ENCODE data around the gene CSDE1. TPM values are rescaled to one million over a fixed set of nuclear protein-coding genes. Genes with fewer than 3 reads are reported as not detected.
A peak's percentile ranks its signal among the peaks of the same experiment; 100 is the strongest.
"Not testable (repeated sequence)": the region's sequence is repeated elsewhere in the genome, so short reads cannot be mapped to it uniquely, and the experiment has no call there.

CSDE1 gene
- total RNA-seq (512 and 569 TPM in 2 replicates), polyA plus RNA-seq (190 and 254 TPM in 2 replicates)

GRCh38 chr1:114757455-114758255 is at the start of gene CSDE1:
TSS of gene CSDE1 (minus strand) at chr1:114757984. CDS start at chr1:114739890, 18,094 bp downstream.
- DNase-seq (ENCODE audit: low read depth in 1 of 2, low spot score in 1 of 2), result peak; percentile 99
- Histone ChIP-seq H3K4me3 (peak within 1 kb of the TSS; percentile 99), H3K36me3 (no peaks in the 10 kb centered on the region), H3K9me3 (ENCODE audit: low read depth) (no peaks in the 10 kb centered on the region), H3K27ac (peak within 1 kb of the TSS; percentile 100), H3K4me1 (ENCODE audit: low read depth) (peaks cover 26% of the 10 kb centered on the region), H3K27me3 (no peaks in the 10 kb centered on the region)
- TF ChIP-seq CTCF (IDR thresholded peaks at IDR 0.05; ENCODE audit: low read depth, low read length), result peak; percentile 58

GRCh38 chr1:114804449-114804848 is 46.7 kb upstream of the CSDE1 start:
- not testable (repeated sequence) for DNase-seq (ENCODE audit: low read depth in 1 of 2, low spot score in 1 of 2); H3K27me3 ChIP-seq; H3K4me3 ChIP-seq; H3K4me1 ChIP-seq (ENCODE audit: low read depth); H3K27ac ChIP-seq; H3K36me3 ChIP-seq; H3K9me3 ChIP-seq (ENCODE audit: low read depth)

GRCh38 chr1:114803001-114803400 is 45.2 kb upstream of the CSDE1 start:
- Histone ChIP-seq H3K4me3 (no peak overlapping the region), H3K9me3 (ENCODE audit: low read depth) (no peaks in the 10 kb centered on the region), H3K4me1 (ENCODE audit: low read depth) (no peaks in the 10 kb centered on the region), H3K27me3 (peaks cover 10% of the 10 kb centered on the region), H3K36me3 (no peaks in the 10 kb centered on the region), H3K27ac (no peak overlapping the region)
- DNase-seq (ENCODE audit: low read depth in 1 of 2, low spot score in 1 of 2), result no peak
- no peak for TF ChIP-seq CTCF (IDR thresholded peaks at IDR 0.05; ENCODE audit: low read depth, low read length)

- TF ChIP-seq CTCF (IDR thresholded peaks at IDR 0.05; ENCODE audit: low read depth, low read length), result no peak
- no peak overlapping the region for H3K27ac ChIP-seq
- no peak overlapping the region for H3K4me3 ChIP-seq
- peaks cover 25% of the 10 kb centered on the region for H3K27me3 ChIP-seq
- no peaks in the 10 kb centered on the region for H3K9me3 ChIP-seq (ENCODE audit: low read depth)
- H3K36me3 ChIP-seq, result no peaks in the 10 kb centered on the region
- H3K4me1 ChIP-seq (ENCODE audit: low read depth), result no peaks in the 10 kb centered on the region
- no peak for DNase-seq (ENCODE audit: low read depth in 1 of 2, low spot score in 1 of 2)
These were observed 36.3 kb upstream of the CSDE1 start for GRCh38 chr1:114794038-114794437.

- H3K4me3 ChIP-seq; H3K9me3 ChIP-seq (ENCODE audit: low read depth); H3K36me3 ChIP-seq; H3K4me1 ChIP-seq (ENCODE audit: low read depth); H3K27ac ChIP-seq; DNase-seq (ENCODE audit: low read depth in 1 of 2, low spot score in 1 of 2): not testable (repeated sequence)
- H3K27me3 ChIP-seq, result peaks cover 13% of the 10 kb centered on the region
These were observed 32.8 kb upstream of the CSDE1 start for GRCh38 chr1:114790581-114790980.

GRCh38 chr1:114786440-114786839 is 28.7 kb upstream of the CSDE1 start:
- not testable (repeated sequence) for H3K4me1 ChIP-seq (ENCODE audit: low read depth); H3K27ac ChIP-seq; H3K4me3 ChIP-seq; DNase-seq (ENCODE audit: low read depth in 1 of 2, low spot score in 1 of 2); H3K36me3 ChIP-seq; H3K9me3 ChIP-seq (ENCODE audit: low read depth)
- peaks cover 19% of the 10 kb centered on the region for H3K27me3 ChIP-seq

- no peak for TF ChIP-seq CTCF (IDR thresholded peaks at IDR 0.05; ENCODE audit: low read depth, low read length)
- peaks cover 4% of the 10 kb centered on the region for H3K36me3 ChIP-seq
These were observed 24.7 kb upstream of the CSDE1 start for GRCh38 chr1:114782476-114782875.

More at GRCh38 chr1:114782476-114782875, 24.7 kb upstream of the CSDE1 start:
- no peak for DNase-seq (ENCODE audit: low read depth in 1 of 2, low spot score in 1 of 2)
- peaks cover 10% of the 10 kb centered on the region for H3K4me1 ChIP-seq (ENCODE audit: low read depth)
- H3K27ac ChIP-seq, result no peak overlapping the region
- H3K27me3 ChIP-seq, result peaks cover 23% of the 10 kb centered on the region
- H3K4me3 ChIP-seq, result no peak overlapping the region
- no peaks in the 10 kb centered on the region for H3K9me3 ChIP-seq (ENCODE audit: low read depth)

Measured in cardiac muscle cell (in vitro differentiated cells and primary cell).